ENCODE measurements around the gene ERICH3. TPM values are rescaled to one million over a fixed set of nuclear protein-coding genes. Genes with fewer than 3 reads are reported as not detected.

Gene ERICH3
- total RNA-seq, 2 experiments from 2014 or later = not detected

GRCh38 chr1:74693473-74693872 is 19.9 kb upstream of the ERICH3 start:
- ChIA-PET CTCF (no interaction called here), POLR2A (no interaction called here)
- DNase-seq = no peak
- no peaks in the 10 kb centered on the region for H3K9me3 Mint-ChIP-seq (ENCODE audit: low read depth)
- intact Hi-C loops (cut with DNase I, micrococcal nuclease) = no loop called here
- H3K27ac Mint-ChIP-seq = no peak overlapping the region
- no peaks in the 10 kb centered on the region for H3K27me3 Mint-ChIP-seq
- ATAC-seq = no peak
- H3K4me1 Mint-ChIP-seq = no peaks in the 10 kb centered on the region
- no peak overlapping the region for H3K4me3 Mint-ChIP-seq
- H3K36me3 Mint-ChIP-seq (ENCODE audit: low read depth) = no peaks in the 10 kb centered on the region

GRCh38 chr1:74690909-74691308 is 17.3 kb upstream of the ERICH3 start:
- H3K4me1 Mint-ChIP-seq = no peaks in the 10 kb centered on the region
- CTCF ChIA-PET = interaction anchor here (0.6 to 2.4 kb wide), 3 partner anchors 27 to 1839 kb away, joined by 3 to 7 read pairs (median 3); no protein-coding TSS in a partner anchor
- H3K27ac Mint-ChIP-seq = no peak overlapping the region
- no peak for DNase-seq
- intact Hi-C loops (cut with DNase I, micrococcal nuclease) = loop anchor here in 1 of 2 experiments (1.0 kb wide), 1 partner anchor 42 kb away; the partner anchor contains the start of genes CRYZ and TYW3
- POLR2A ChIA-PET = no interaction called here
- H3K27me3 Mint-ChIP-seq = no peaks in the 10 kb centered on the region
- H3K36me3 Mint-ChIP-seq (ENCODE audit: low read depth) = no peaks in the 10 kb centered on the region
- ATAC-seq = no peak
- H3K9me3 Mint-ChIP-seq (ENCODE audit: low read depth) = no peaks in the 10 kb centered on the region
- H3K4me3 Mint-ChIP-seq = no peak overlapping the region

- Mint-ChIP-seq H3K27me3 (no peaks in the 10 kb centered on the region), H3K27ac (no peak overlapping the region), H3K9me3 (ENCODE audit: low read depth) (no peaks in the 10 kb centered on the region), H3K4me3 (no peak overlapping the region), H3K36me3 (ENCODE audit: low read depth) (no peaks in the 10 kb centered on the region), H3K4me1 (no peaks in the 10 kb centered on the region)
- POLR2A ChIA-PET = no interaction called here
- CTCF ChIA-PET = interaction anchor here (0.6 to 2.4 kb wide), 16 partner anchors 10 to 1838 kb away, joined by 3 to 13 read pairs (median 4); partner anchors contain the start of genes CRYZ and TYW3
- intact Hi-C loops (cut with DNase I, micrococcal nuclease) = loop anchor here in 1 of 2 experiments (1.0 kb wide), 1 partner anchor 43 kb away; the partner anchor contains the start of genes CRYZ and TYW3
- no peak for DNase-seq
- no peak for ATAC-seq
These were observed 16.7 kb upstream of the ERICH3 start for GRCh38 chr1:74690364-74690696.

- ATAC-seq = no peak
- Mint-ChIP-seq H3K9me3 (ENCODE audit: low read depth) (no peaks in the 10 kb centered on the region), H3K4me3 (no peak overlapping the region), H3K4me1 (no peaks in the 10 kb centered on the region), H3K36me3 (ENCODE audit: low read depth) (no peaks in the 10 kb centered on the region), H3K27me3 (no peaks in the 10 kb centered on the region), H3K27ac (no peak overlapping the region)
- ChIA-PET POLR2A (no interaction called here), CTCF (interaction anchor here (0.7 to 2.4 kb wide), 28 partner anchors 9 to 729 kb away, joined by 3 to 13 read pairs (median 4); partner anchors contain the start of genes CRYZ and TYW3)
- peak; percentile 53 for DNase-seq
- intact Hi-C loops (cut with DNase I, micrococcal nuclease) = loop anchor here in 1 of 2 experiments (1.0 to 10.0 kb wide), 4 partner anchors 44 to 847 kb away; partner anchors contain the start of genes CRYZ and TYW3
These were observed 16.2 kb upstream of the ERICH3 start for GRCh38 chr1:74689621-74690363.

- no peaks in the 10 kb centered on the region for H3K9me3 Mint-ChIP-seq (ENCODE audit: low read depth)
- ChIA-PET POLR2A (no interaction called here), CTCF (interaction anchor here (1.1 kb wide), 1 partner anchor 16 kb away, joined by 3 read pairs; no protein-coding TSS in a partner anchor)
- intact Hi-C loops (cut with DNase I, micrococcal nuclease) = loop anchor here in 1 of 2 experiments (5.0 to 10.0 kb wide), 3 partner anchors 182 to 845 kb away; no protein-coding TSS in a partner anchor
- no peak overlapping the region for H3K4me3 Mint-ChIP-seq
- no peak overlapping the region for H3K27ac Mint-ChIP-seq
- DNase-seq (no peak), ATAC-seq (no peak)
- peaks cover 2% of the 10 kb centered on the region for H3K27me3 Mint-ChIP-seq
- no peaks in the 10 kb centered on the region for H3K4me1 Mint-ChIP-seq
- H3K36me3 Mint-ChIP-seq (ENCODE audit: low read depth) = no peaks in the 10 kb centered on the region
These were observed 13.3 kb upstream of the ERICH3 start for GRCh38 chr1:74686928-74687327.

GRCh38 chr1:74684301-74684700 is 10.7 kb upstream of the ERICH3 start:
- intact Hi-C loops (cut with DNase I, micrococcal nuclease) = loop anchor here in 1 of 2 experiments (10.0 kb wide), 1 partner anchor 180 kb away; no protein-coding TSS in a partner anchor

GRCh38 chr1:74683656-74684055 is 10.1 kb upstream of the ERICH3 start:
- Mint-ChIP-seq H3K36me3 (ENCODE audit: low read depth) (no peaks in the 10 kb centered on the region), H3K27ac (no peak overlapping the region)
- CTCF ChIA-PET = no interaction called here

More at GRCh38 chr1:74684301-74684700, 10.7 kb upstream of the ERICH3 start:
- ChIA-PET POLR2A (no interaction called here), CTCF (no interaction called here)
- Mint-ChIP-seq H3K27me3 (peaks cover 6% of the 10 kb centered on the region), H3K4me1 (no peaks in the 10 kb centered on the region), H3K27ac (no peak overlapping the region), H3K36me3 (ENCODE audit: low read depth) (no peaks in the 10 kb centered on the region), H3K9me3 (ENCODE audit: low read depth) (no peaks in the 10 kb centered on the region), H3K4me3 (no peak overlapping the region)
- ATAC-seq (no peak), DNase-seq (no peak)

GRCh38 chr1:74681851-74682250 is 8.3 kb upstream of the ERICH3 start:
- Mint-ChIP-seq H3K4me1 (no peaks in the 10 kb centered on the region), H3K27ac (no peak overlapping the region), H3K4me3 (no peak overlapping the region), H3K27me3 (peaks cover 15% of the 10 kb centered on the region), H3K36me3 (ENCODE audit: low read depth) (no peaks in the 10 kb centered on the region), H3K9me3 (ENCODE audit: low read depth) (no peaks in the 10 kb centered on the region)
- ATAC-seq (no peak), DNase-seq (no peak)
- POLR2A ChIA-PET = no interaction called here
- CTCF ChIA-PET = interaction anchor here (0.6 to 0.7 kb wide), 2 partner anchors 8 to 30 kb away, joined by 3 read pairs; partner anchors contain the start of gene ERICH3
- intact Hi-C loops (cut with DNase I, micrococcal nuclease) = loop anchor here in 1 of 2 experiments (10.0 kb wide), 1 partner anchor 177 kb away; no protein-coding TSS in a partner anchor

More at GRCh38 chr1:74683656-74684055, 10.1 kb upstream of the ERICH3 start:
- H3K4me1 Mint-ChIP-seq = no peaks in the 10 kb centered on the region
- H3K4me3 Mint-ChIP-seq = no peak overlapping the region
- H3K27me3 Mint-ChIP-seq = peaks cover 10% of the 10 kb centered on the region
- DNase-seq (no peak), ATAC-seq (no peak)
- intact Hi-C loops (cut with DNase I, micrococcal nuclease) = loop anchor here in 1 of 2 experiments (10.0 kb wide), 1 partner anchor 179 kb away; no protein-coding TSS in a partner anchor
- H3K9me3 Mint-ChIP-seq (ENCODE audit: low read depth) = no peaks in the 10 kb centered on the region
- POLR2A ChIA-PET = no interaction called here

- DNase-seq (no peak), ATAC-seq (peak; percentile 42)
- H3K27me3 Mint-ChIP-seq = peaks cover 16% of the 10 kb centered on the region
- intact Hi-C loops (cut with DNase I, micrococcal nuclease) = loop anchor here in 1 of 2 experiments (10.0 kb wide), 1 partner anchor 177 kb away; no protein-coding TSS in a partner anchor
- POLR2A ChIA-PET = no interaction called here
- CTCF ChIA-PET = interaction anchor here (2.9 kb wide), 1 partner anchor 8 kb away, joined by 11 read pairs; no protein-coding TSS in a partner anchor
- H3K9me3 Mint-ChIP-seq (ENCODE audit: low read depth) = no peaks in the 10 kb centered on the region
- H3K36me3 Mint-ChIP-seq (ENCODE audit: low read depth) = no peaks in the 10 kb centered on the region
- H3K27ac Mint-ChIP-seq = no peak overlapping the region
- no peak overlapping the region for H3K4me3 Mint-ChIP-seq
- no peaks in the 10 kb centered on the region for H3K4me1 Mint-ChIP-seq
These were observed 7.9 kb upstream of the ERICH3 start for GRCh38 chr1:74681449-74681848.

- no peak overlapping the region for H3K27ac Mint-ChIP-seq
- ChIA-PET POLR2A (no interaction called here), CTCF (interaction anchor here (2.9 kb wide), 1 partner anchor 9 kb away, joined by 11 read pairs; no protein-coding TSS in a partner anchor)
- H3K27me3 Mint-ChIP-seq = peaks cover 16% of the 10 kb centered on the region
- ATAC-seq = no peak
- DNase-seq = no peak
- intact Hi-C loops (cut with DNase I, micrococcal nuclease) = loop anchor here in 1 of 2 experiments (10.0 kb wide), 1 partner anchor 176 kb away; no protein-coding TSS in a partner anchor
- no peaks in the 10 kb centered on the region for H3K36me3 Mint-ChIP-seq (ENCODE audit: low read depth)
- H3K9me3 Mint-ChIP-seq (ENCODE audit: low read depth) = no peaks in the 10 kb centered on the region
- H3K4me3 Mint-ChIP-seq = no peak overlapping the region
- H3K4me1 Mint-ChIP-seq = no peaks in the 10 kb centered on the region
These were observed 7.4 kb upstream of the ERICH3 start for GRCh38 chr1:74681001-74681400.

- Mint-ChIP-seq H3K27ac (no peak overlapping the region), H3K9me3 (ENCODE audit: low read depth) (no peaks in the 10 kb centered on the region), H3K4me1 (no peaks in the 10 kb centered on the region), H3K36me3 (ENCODE audit: low read depth) (no peaks in the 10 kb centered on the region), H3K4me3 (no peak overlapping the region), H3K27me3 (peaks cover 22% of the 10 kb centered on the region)
- DNase-seq (no peak), ATAC-seq (no peak)
- ChIA-PET CTCF (interaction anchor here (2.9 kb wide), 1 partner anchor 10 kb away, joined by 11 read pairs; no protein-coding TSS in a partner anchor), POLR2A (no interaction called here)
- intact Hi-C loops (cut with DNase I, micrococcal nuclease) = loop anchor here in 1 of 2 experiments (10.0 kb wide), 1 partner anchor 175 kb away; no protein-coding TSS in a partner anchor
These were observed 6.2 kb upstream of the ERICH3 start for GRCh38 chr1:74679811-74680210.

Measured in activated CD4-positive, alpha-beta T cell treated with anti-CD3 and anti-CD28 coated beads for 36 hours (primary cell).